ENCODE measurements around the gene CGB2. TPM values are rescaled to one million over a fixed set of nuclear protein-coding genes. Genes with fewer than 3 reads are reported as not detected.
"Not testable (repeated sequence)": the region's sequence is repeated elsewhere in the genome, so short reads cannot be mapped to it uniquely, and the experiment has no call there.

Gene CGB2
- total and polyA plus RNA-seq, 5 experiments from 2014 or later = not detected

GRCh38 chr19:49064029-49064629, 32.4 kb downstream of the CGB2 start:
- Mint-ChIP-seq H3K4me3 (peak overlapping the region in 2 of 10 donors; percentile 1 to 36), H3K27me3 (peaks cover 25 to 66% (median 50%) of the 10 kb centered on the region in 5 donors), H3K4me1 (peaks cover 0 to 5% (median under 1%) of the 10 kb centered on the region in 4 donors), H3K9me3 (peaks cover 0 to 3% (median 0%) of the 10 kb centered on the region in 9 donors), H3K36me3 (peaks cover 0 to 2% (median 0%) of the 10 kb centered on the region in 3 donors), H3K27ac (no peak overlapping the region)
- DNase-seq (no peak), ATAC-seq (no peak)
- POLR2A ChIA-PET = no interaction called here

GRCh38 chr19:49064768-49065611, 33.3 kb downstream of the CGB2 start, which contains the start of gene NTF4:
Gene NTF4 (minus strand): TSS chr19:49064818. CDS start chr19:49061997, 2,821 bp downstream.
- Mint-ChIP-seq H3K27me3 (peaks cover 27 to 67% (median 51%) of the 10 kb centered on the region in 5 donors), H3K27ac (peak within 1 kb of the TSS in 2 of 10 donors; percentile 37 to 79), H3K36me3 (peaks cover 0 to 9% (median 0%) of the 10 kb centered on the region in 3 donors), H3K4me1 (peaks cover 0 to 5% (median 0%) of the 10 kb centered on the region in 4 donors), H3K4me3 (peak within 1 kb of the TSS in 5 of 10 donors; percentile 20 to 42 (median 26)), H3K9me3 (peaks cover 0 to 9% (median 0%) of the 10 kb centered on the region in 9 donors)
- peak; percentile 18 to 54 for ATAC-seq
- DNase-seq = no peak
- POLR2A ChIA-PET = interaction anchor here (0.6 kb wide), 1 partner anchor 45 kb away, joined by 3 read pairs; no protein-coding TSS in a partner anchor

- Mint-ChIP-seq H3K4me1 (peaks cover 0 to 5% (median 1%) of the 10 kb centered on the region in 4 donors), H3K36me3 (peaks cover 0 to 15% (median 0%) of the 10 kb centered on the region in 3 donors), H3K27me3 (peaks cover 27 to 71% (median 53%) of the 10 kb centered on the region in 5 donors), H3K4me3 (peak overlapping the region in 2 of 10 donors; percentile 36 to 57), H3K9me3 (peaks cover 0 to 15% (median 0%) of the 10 kb centered on the region in 9 donors), H3K27ac (no peak overlapping the region)
- ATAC-seq (no peak), DNase-seq (no peak)
- POLR2A ChIA-PET = no interaction called here
Measured at GRCh38 chr19:49065905-49066512, 34.3 kb downstream of the CGB2 start.

GRCh38 chr19:49067554-49067953, 35.9 kb downstream of the CGB2 start:
- H3K27me3 Mint-ChIP-seq = peaks cover 28 to 75% (median 56%) of the 10 kb centered on the region in 5 donors
- POLR2A ChIA-PET = no interaction called here
- no peak for ATAC-seq

GRCh38 chr19:49069026-49069425, 37.3 kb downstream of the CGB2 start:
- Mint-ChIP-seq H3K36me3 (peaks cover 0 to 26% (median 9%) of the 10 kb centered on the region in 3 donors), H3K4me3 (no peak overlapping the region), H3K4me1 (peaks cover 8 to 15% (median 13%) of the 10 kb centered on the region in 4 donors), H3K27ac (no peak overlapping the region), H3K27me3 (peaks cover 39 to 78% (median 66%) of the 10 kb centered on the region in 5 donors), H3K9me3 (peaks cover 0 to 15% (median 0%) of the 10 kb centered on the region in 9 donors)
- DNase-seq (no peak), ATAC-seq (no peak)
- POLR2A ChIA-PET = interaction anchor here (0.6 kb wide), 1 partner anchor 155 kb away, joined by 4 read pairs; no protein-coding TSS in a partner anchor

More at GRCh38 chr19:49067554-49067953, 35.9 kb downstream of the CGB2 start:
- Mint-ChIP-seq H3K9me3 (peaks cover 0 to 15% (median 0%) of the 10 kb centered on the region in 9 donors), H3K4me1 (peaks cover 0 to 7% (median 3%) of the 10 kb centered on the region in 4 donors), H3K36me3 (peaks cover 0 to 15% (median 0%) of the 10 kb centered on the region in 3 donors), H3K4me3 (no peak overlapping the region), H3K27ac (no peak overlapping the region)
- no peak for DNase-seq

- POLR2A ChIA-PET = interaction anchor here (0.6 kb wide), 1 partner anchor 179 kb away, joined by 3 read pairs; no protein-coding TSS in a partner anchor
- peaks cover 0 to 15% (median 0%) of the 10 kb centered on the region in 9 donors for H3K9me3 Mint-ChIP-seq
- peak overlapping the region in 4 of 10 donors; percentile 3 to 60 (median 46) for H3K4me3 Mint-ChIP-seq
- peaks cover 41 to 80% (median 70%) of the 10 kb centered on the region in 5 donors for H3K27me3 Mint-ChIP-seq
- ATAC-seq (no peak), DNase-seq (no peak)
- H3K36me3 Mint-ChIP-seq = peaks cover 0 to 26% (median 9%) of the 10 kb centered on the region in 3 donors
- H3K4me1 Mint-ChIP-seq = peaks cover 10 to 18% (median 13%) of the 10 kb centered on the region in 4 donors
- no peak overlapping the region for H3K27ac Mint-ChIP-seq
Measured at GRCh38 chr19:49070416-49070815, 38.7 kb downstream of the CGB2 start.

- Mint-ChIP-seq H3K4me3 (peak overlapping the region in 5 of 10 donors; percentile 15 to 61 (median 43)), H3K27me3 (peaks cover 35 to 78% (median 66%) of the 10 kb centered on the region in 5 donors), H3K4me1 (peaks cover 11 to 20% (median 12%) of the 10 kb centered on the region in 4 donors), H3K27ac (peak overlapping the region in 1 of 10 donors; percentile 59), H3K9me3 (peaks cover 0 to 15% (median 0%) of the 10 kb centered on the region in 9 donors), H3K36me3 (peaks cover 0 to 26% (median 9%) of the 10 kb centered on the region in 3 donors)
- ATAC-seq = peak; percentile 44 to 54
- DNase-seq = peak in 1 of 10 donors; percentile 17
- POLR2A ChIA-PET = no interaction called here
Measured at GRCh38 chr19:49071860-49072547, 40.3 kb downstream of the CGB2 start.

GRCh38 chr19:49073514-49074378, 42.1 kb downstream of the CGB2 start:
- POLR2A ChIA-PET = interaction anchor here (0.6 kb wide), 2 partner anchors 114 to 550 kb away, joined by 3 to 6 read pairs; no protein-coding TSS in a partner anchor
- Mint-ChIP-seq H3K4me1 (peaks cover 11 to 20% (median 12%) of the 10 kb centered on the region in 4 donors), H3K27me3 (peaks cover 28 to 73% (median 60%) of the 10 kb centered on the region in 5 donors), H3K4me3 (peak overlapping the region in 7 of 10 donors; percentile 58 to 85 (median 77)), H3K9me3 (peaks cover 0 to 15% (median 0%) of the 10 kb centered on the region in 9 donors), H3K36me3 (peaks cover 0 to 26% (median 9%) of the 10 kb centered on the region in 3 donors), H3K27ac (peak overlapping the region in 1 of 10 donors; percentile 29)
- DNase-seq (no peak), ATAC-seq (peak in 1 of 2 donors; percentile 38)

- H3K4me1 Mint-ChIP-seq = peaks cover 11 to 20% (median 12%) of the 10 kb centered on the region in 4 donors
- H3K4me3 Mint-ChIP-seq, ATAC-seq, H3K27ac Mint-ChIP-seq, DNase-seq, H3K9me3 Mint-ChIP-seq: not testable (repeated sequence)
- peaks cover 20 to 63% (median 50%) of the 10 kb centered on the region in 5 donors for H3K27me3 Mint-ChIP-seq
- peaks cover 0 to 17% (median 9%) of the 10 kb centered on the region in 3 donors for H3K36me3 Mint-ChIP-seq
- POLR2A ChIA-PET = interaction anchor here (0.9 kb wide), 1 partner anchor 84 kb away, joined by 3 read pairs; no protein-coding TSS in a partner anchor
Measured at GRCh38 chr19:49074869-49075268, 43.2 kb downstream of the CGB2 start.

- ATAC-seq (no peak), DNase-seq (no peak)
- peaks cover 0 to 3% (median 0%) of the 10 kb centered on the region in 3 donors for H3K36me3 Mint-ChIP-seq
- POLR2A ChIA-PET = no interaction called here
- no peak overlapping the region for H3K27ac Mint-ChIP-seq
- no peak overlapping the region for H3K4me3 Mint-ChIP-seq
- H3K4me1 Mint-ChIP-seq = peaks cover 5 to 12% (median 10%) of the 10 kb centered on the region in 4 donors
- H3K9me3 Mint-ChIP-seq = peaks cover 0 to 2% (median 0%) of the 10 kb centered on the region in 9 donors
- H3K27me3 Mint-ChIP-seq = peaks cover 3 to 32% (median 25%) of the 10 kb centered on the region in 5 donors
Measured at GRCh38 chr19:49080392-49080791, 48.7 kb downstream of the CGB2 start.

Data from naive thymus-derived CD8-positive, alpha-beta T cell (primary cell).